IMR-90 (cell line): ENCODE measurements around the gene PEX10. TPM values are rescaled to one million over a fixed set of nuclear protein-coding genes. Genes with fewer than 3 reads are reported as not detected.

ENCODE experiments used
- ATAC-seq: fragments of 200-7000 bp; cut with Tn5 transposase; 2 replicates; pipeline ENCODE4 v1.9.1; 2020; ENCODE audit warnings: low read depth, mild to moderate bottlenecking, moderate library complexity
- BruUV-seq: library from RNA; stranded (reverse); fragments of 400-500 nt; replicated peaks from 2 replicates; lab custom pipeline; 2021; lab: Mats Ljungman, UMichigan
- CTCF ChIA-PET: fragments of 300-600 bp; formaldehyde crosslinking; extraction: SDS; loops from one replicate; lab custom pipeline; 2021; ENCODE audit warnings: antibody characterized with exemption; lab: Yijun Ruan, JAX
- POLR2A ChIA-PET: fragments of 300-600 bp; sonication (Branson Sonifier 250); formaldehyde crosslinking; loops from one replicate; lab custom pipeline; 2022; ENCODE audit warnings: antibody characterized with exemption; ENCODE audit not compliant: unreplicated experiment; lab: Charles Lee
- DNase-seq: peaks from one replicate; pipeline ENCODE4 v3.0.0; 2013
- H2AFZ ChIP-seq: replicated peaks from 2 replicates; pipeline ENCODE3; 2013; ENCODE audit warnings: low read length, mild to moderate bottlenecking; ENCODE audit not compliant: poor library complexity
- H2AK5ac ChIP-seq: 2 replicates; pipeline ENCODE4 v1.6.1; 2013; ENCODE audit warnings: low read depth, low read length, inconsistent platforms
- H2AK9ac ChIP-seq: replicated peaks from 2 replicates; pipeline ENCODE3; 2013; ENCODE audit warnings: mild to moderate bottlenecking, low read depth, low read length, moderate library complexity; ENCODE audit not compliant: poor library complexity
- H2BK120ac ChIP-seq: 2 replicates; pipeline ENCODE4 v1.6.1; 2013; ENCODE audit warnings: low read depth, low read length, inconsistent platforms
- H2BK15ac ChIP-seq: 3 replicates; pipeline ENCODE4 v1.6.1; 2013; ENCODE audit warnings: low read depth, low read length, inconsistent platforms
- H2BK20ac ChIP-seq: 2 replicates; pipeline ENCODE4 v1.6.1; 2013; ENCODE audit warnings: low read depth, mild to moderate bottlenecking, inconsistent platforms, low read length, moderate library complexity
- H2BK5ac ChIP-seq: 2 replicates; pipeline ENCODE4 v1.6.1; 2013; ENCODE audit warnings: mild to moderate bottlenecking, low read depth, low read length, inconsistent platforms; ENCODE audit not compliant: poor library complexity, severe bottlenecking
- H3K14ac ChIP-seq: replicated peaks from 2 replicates; pipeline ENCODE4 v1.6.1; 2013; ENCODE audit warnings: low read depth, low read length, inconsistent platforms
- H3K18ac ChIP-seq: 2 replicates; pipeline ENCODE4 v1.6.1; 2013; ENCODE audit warnings: low read depth, low read length, control low read depth
- H3K23ac ChIP-seq: 2 replicates; pipeline ENCODE4 v1.6.1; 2013; ENCODE audit warnings: low read depth, low read length, inconsistent platforms
- H3K27ac ChIP-seq: 2 replicates; pipeline ENCODE4 v1.5.1; 2013; ENCODE audit warnings: mild to moderate bottlenecking, control low read depth, low read length; ENCODE audit not compliant: insufficient read depth
- H3K27me3 ChIP-seq: 2 replicates; pipeline ENCODE4 v1.6.1; 2013; ENCODE audit warnings: low read length; ENCODE audit not compliant: control insufficient read depth, insufficient read depth
- H3K36me3 ChIP-seq: 2 replicates; pipeline ENCODE4 v1.6.1; 2013; ENCODE audit warnings: low read length, mixed read lengths; ENCODE audit not compliant: control insufficient read depth, insufficient read depth
- H3K4ac ChIP-seq: 2 replicates; pipeline ENCODE4 v1.6.1; 2013; ENCODE audit warnings: low read depth, low read length, inconsistent platforms
- H3K4me1 ChIP-seq: 2 replicates; pipeline ENCODE4 v1.6.1; 2013; ENCODE audit warnings: low read length, mixed read lengths; ENCODE audit not compliant: control insufficient read depth, insufficient read depth
- H3K4me2 ChIP-seq: 2 replicates; pipeline ENCODE4 v1.6.1; 2013; ENCODE audit warnings: low read depth, mild to moderate bottlenecking, control low read depth, low read length, moderate library complexity
- H3K4me3 ChIP-seq: 2 replicates; pipeline ENCODE4 v1.5.1; 2013; ENCODE audit warnings: low read depth, mild to moderate bottlenecking, control low read depth, low read length, moderate library complexity; ENCODE audit not compliant: insufficient read depth
- H3K56ac ChIP-seq: 2 replicates; pipeline ENCODE4 v1.6.1; 2013; ENCODE audit warnings: low read length, inconsistent platforms; ENCODE audit not compliant: insufficient read depth; ENCODE audit errors: extremely low read depth
- H3K79me1 ChIP-seq, 2 experiments: 2 replicates each; pipeline ENCODE4 v1.6.1; 2013; ENCODE audit warnings: low read length in 2 of 2, inconsistent platforms in 1 of 2, low read depth in 1 of 2
- H3K9ac ChIP-seq: 2 replicates; pipeline ENCODE4 v1.6.1; 2013; ENCODE audit warnings: low read depth, low read length, control low read depth
- H3K9me1 ChIP-seq: 2 replicates; pipeline ENCODE4 v1.6.1; 2013; ENCODE audit warnings: low read length, inconsistent platforms; ENCODE audit not compliant: insufficient read depth
- H3K9me3 ChIP-seq: 2 replicates; pipeline ENCODE4 v1.6.1; 2013; ENCODE audit warnings: low read length; ENCODE audit not compliant: control insufficient read depth, insufficient read depth
- H4K20me1 ChIP-seq: 2 replicates; pipeline ENCODE4 v1.6.1; 2013; ENCODE audit warnings: low read length, inconsistent platforms; ENCODE audit not compliant: insufficient read depth
- H4K5ac ChIP-seq: 2 replicates; pipeline ENCODE4 v1.6.1; 2013; ENCODE audit warnings: mild to moderate bottlenecking, low read depth, low read length, control low read depth
- H4K8ac ChIP-seq, 2 experiments: 2 replicates each; pipeline ENCODE4 v1.6.1; 2013; ENCODE audit warnings: low read depth in 2 of 2, low read length in 2 of 2, control low read depth in 1 of 2, inconsistent platforms in 1 of 2
- H4K91ac ChIP-seq: 2 replicates; pipeline ENCODE4 v1.6.1; 2013; ENCODE audit warnings: low read depth, low read length, inconsistent platforms; ENCODE audit not compliant: insufficient read depth
- CHD1 ChIP-seq: IDR thresholded peaks from 2 replicates; pipeline ENCODE4 v1.6.1; 2012; ENCODE audit warnings: low read depth, low read length, improper control_type of control experiment
- MAFK ChIP-seq: IDR thresholded peaks from 2 replicates; pipeline ENCODE4 v1.6.1; 2012; ENCODE audit warnings: low read depth, low read length, improper control_type of control experiment
- POLR2A ChIP-seq: IDR thresholded peaks from 2 replicates; pipeline ENCODE4 v1.6.1; 2012; ENCODE audit warnings: mild to moderate bottlenecking, low read depth, low read length
- RAD21 ChIP-seq: IDR thresholded peaks from 2 replicates; pipeline ENCODE4 v1.6.1; 2012; ENCODE audit warnings: low read length, improper control_type of control experiment
- RCOR1 ChIP-seq: IDR thresholded peaks from 2 replicates; pipeline ENCODE4 v1.6.1; 2012; ENCODE audit warnings: mild to moderate bottlenecking, low read length, improper control_type of control experiment; ENCODE audit not compliant: insufficient replicate concordance
- SMC3 ChIP-seq: fragments of 150-350 bp; IDR thresholded peaks from 2 replicates; pipeline ENCODE4 v1.6.1; 2016; ENCODE audit warnings: low read depth, mild to moderate bottlenecking, antibody characterized with exemption, low read length, moderate library complexity
- whole genome bisulfite sequencing, 2 experiments: methylation state at CpG; one replicate each; pipeline versions ENCODE4 v1.1.5 to v1.1.7; 2013; ENCODE audit warnings: missing lambda C conversion rate in 2 of 2; ENCODE audit not compliant: insufficient read length in 1 of 2; ENCODE audit errors: extremely low coverage in 2 of 2; 5-methylcytosine and 5-hydroxymethylcytosine counted together
- dilution Hi-C: fragments of 300-500 bp; cut with HindIII; formaldehyde crosslinking; loops from one replicate; pipeline ENCODE4 v1.14.3; 2018; ENCODE audit warnings: low sequenced_read_pairs; ENCODE audit not compliant: unreplicated experiment
- in situ Hi-C: fragments of 300-500 bp; cut with MboI; formaldehyde crosslinking; loops from 3 replicates; pipeline ENCODE4 v1.14.3; 2019; ENCODE audit warnings: low sequenced_read_pairs, inconsistent platforms, mixed read lengths
- intact Hi-C: fragments of 100-400 bp; cut with micrococcal nuclease; formaldehyde crosslinking; loops from 2 replicates; pipeline ENCODE4 v1.10.0; 2022
- polyA plus RNA-seq, 3 experiments: library from polyadenylated mRNA; depleted of rRNA; stranded (reverse); fragments of >200 nt; gene quantifications; 2 replicates each; pipeline ENCODE4 v1.2.3, GENCODE V29; 2012; ENCODE audit warnings: low replicate concordance in 1 of 3
- total RNA-seq: library from RNA; depleted of rRNA; stranded (reverse); fragments of >200 nt; gene quantifications from 2 replicates; pipeline ENCODE4 v1.2.3, GENCODE V29; 2012
- TF ChIP-seq, protein P1 (sequence below): conservative IDR thresholded peaks from 2 replicates; pipeline ENCODE4 v1.5.1; 2012; ENCODE audit warnings: mild to moderate bottlenecking, low read depth, low read length, improper control_type of control experiment
- TF ChIP-seq, protein P2 (sequence below): fragments of 150-350 bp; IDR thresholded peaks from 2 replicates; pipeline ENCODE4 v1.6.1; 2017; ENCODE audit warnings: mild to moderate bottlenecking, antibody characterized with exemption, low read length, low read depth

PEX10 gene
- total and polyA plus RNA-seq, 2 of the 4 experiments (the other 2 are of a cell fraction) = 16.9 to 19.7 TPM

DNA sequence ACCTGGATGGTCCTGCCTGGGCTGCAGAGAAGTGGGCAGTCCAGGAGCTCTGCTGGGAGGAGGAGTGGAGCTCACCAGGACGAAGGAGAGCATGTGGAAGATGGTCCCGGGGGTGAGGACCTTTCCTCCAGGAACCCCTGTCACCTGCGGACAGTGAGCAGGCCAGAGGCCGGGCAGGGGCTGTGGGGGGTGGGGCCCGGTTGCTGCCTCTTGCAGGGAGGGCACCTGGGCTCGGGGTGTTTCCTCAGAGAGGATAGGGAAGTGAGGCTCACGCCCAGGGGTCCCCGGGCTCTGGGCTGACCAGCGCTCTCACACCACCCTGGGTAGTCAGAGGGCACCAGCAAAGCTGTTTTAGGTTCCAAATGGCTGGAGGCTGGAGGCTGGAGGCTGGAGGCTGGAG is 22.7 kb upstream of the PEX10 start:
- H3K4ac ChIP-seq = no peak overlapping the region
- no peak overlapping the region for H3K18ac ChIP-seq
- no peak overlapping the region for H2BK5ac ChIP-seq
- BruUV-seq = no TSS peak
- H2AK9ac ChIP-seq = no peak overlapping the region
- POLR2A ChIA-PET = no interaction called here
- H3K9me3 ChIP-seq = no peaks in the 10 kb centered on the region
- H3K79me1 ChIP-seq = no peaks in the 10 kb centered on the region
- H3K36me3 ChIP-seq = no peaks in the 10 kb centered on the region
- H4K20me1 ChIP-seq = no peaks in the 10 kb centered on the region; the same call in 1 of the 2 replicates
- dilution Hi-C loops (no loop called here), intact Hi-C loops (no loop called here), in situ Hi-C loops (loop anchor here (25.0 kb wide), 1 partner anchor 627 kb away; the partner anchor contains the start of gene PRDM16)
- TF ChIP-seq MAFK (no peak), POLR2A (no peak), RAD21 (no peak), SMC3 (no peak), CHD1 (no peak), RCOR1 (no peak)
- TF ChIP-seq, protein P1, sequence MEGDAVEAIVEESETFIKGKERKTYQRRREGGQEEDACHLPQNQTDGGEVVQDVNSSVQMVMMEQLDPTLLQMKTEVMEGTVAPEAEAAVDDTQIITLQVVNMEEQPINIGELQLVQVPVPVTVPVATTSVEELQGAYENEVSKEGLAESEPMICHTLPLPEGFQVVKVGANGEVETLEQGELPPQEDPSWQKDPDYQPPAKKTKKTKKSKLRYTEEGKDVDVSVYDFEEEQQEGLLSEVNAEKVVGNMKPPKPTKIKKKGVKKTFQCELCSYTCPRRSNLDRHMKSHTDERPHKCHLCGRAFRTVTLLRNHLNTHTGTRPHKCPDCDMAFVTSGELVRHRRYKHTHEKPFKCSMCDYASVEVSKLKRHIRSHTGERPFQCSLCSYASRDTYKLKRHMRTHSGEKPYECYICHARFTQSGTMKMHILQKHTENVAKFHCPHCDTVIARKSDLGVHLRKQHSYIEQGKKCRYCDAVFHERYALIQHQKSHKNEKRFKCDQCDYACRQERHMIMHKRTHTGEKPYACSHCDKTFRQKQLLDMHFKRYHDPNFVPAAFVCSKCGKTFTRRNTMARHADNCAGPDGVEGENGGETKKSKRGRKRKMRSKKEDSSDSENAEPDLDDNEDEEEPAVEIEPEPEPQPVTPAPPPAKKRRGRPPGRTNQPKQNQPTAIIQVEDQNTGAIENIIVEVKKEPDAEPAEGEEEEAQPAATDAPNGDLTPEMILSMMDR = no peak
- TF ChIP-seq, protein P2, sequence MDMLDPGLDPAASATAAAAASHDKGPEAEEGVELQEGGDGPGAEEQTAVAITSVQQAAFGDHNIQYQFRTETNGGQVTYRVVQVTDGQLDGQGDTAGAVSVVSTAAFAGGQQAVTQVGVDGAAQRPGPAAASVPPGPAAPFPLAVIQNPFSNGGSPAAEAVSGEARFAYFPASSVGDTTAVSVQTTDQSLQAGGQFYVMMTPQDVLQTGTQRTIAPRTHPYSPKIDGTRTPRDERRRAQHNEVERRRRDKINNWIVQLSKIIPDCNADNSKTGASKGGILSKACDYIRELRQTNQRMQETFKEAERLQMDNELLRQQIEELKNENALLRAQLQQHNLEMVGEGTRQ = no peak
- H4K8ac ChIP-seq = no peak overlapping the region
- H4K91ac ChIP-seq = no peak overlapping the region
- no peak overlapping the region for H2AFZ ChIP-seq
- ATAC-seq (no peak), DNase-seq (no peak)
- H3K14ac ChIP-seq = no peak overlapping the region
- no peaks in the 10 kb centered on the region for H3K9me1 ChIP-seq
- 60% methylated on average over 1 of the region's 9 CpGs; no CpG with 5 or more reads in 1 of the 2 experiments for WGBS, 2 experiments
- H3K4me2 ChIP-seq = no peak overlapping the region
- H3K9ac ChIP-seq = no peak overlapping the region
- CTCF ChIA-PET = no interaction called here
- H3K23ac ChIP-seq = no peak overlapping the region
- peaks cover 51% of the 10 kb centered on the region for H3K27me3 ChIP-seq
- no peak overlapping the region for H2BK120ac ChIP-seq
- no peak overlapping the region for H3K56ac ChIP-seq
- H3K4me1 ChIP-seq = no peaks in the 10 kb centered on the region
- no peak overlapping the region for H2BK15ac ChIP-seq
- no peak overlapping the region for H2AK5ac ChIP-seq
- H2BK20ac ChIP-seq = no peak overlapping the region
- no peak overlapping the region for H3K27ac ChIP-seq
- no peak overlapping the region for H3K4me3 ChIP-seq
- no peak overlapping the region for H4K5ac ChIP-seq
